PC-3 (cell line): ENCODE results near the gene CEACAM18. TPM values are rescaled to one million over a fixed set of nuclear protein-coding genes. Genes with fewer than 3 reads are reported as not detected.

ENCODE experiments used
- ATAC-seq: fragments of 200-7000 bp; cut with Tn5 transposase; 2 replicates; pipeline ENCODE4 v1.9.1; 2020; ENCODE audit warnings: mild to moderate bottlenecking, moderate library complexity
- BruUV-seq: library from RNA; stranded (reverse); fragments of 400-500 nt; replicated peaks from 2 replicates; lab custom pipeline; 2021; lab: Mats Ljungman, UMichigan
- CTCF ChIA-PET: fragments of 300-600 bp; sonication (Branson Sonifier 250); formaldehyde crosslinking; loops from one replicate; lab custom pipeline; 2022; ENCODE audit warnings: antibody characterized with exemption; lab: Charles Lee
- POLR2A ChIA-PET: fragments of 300-600 bp; sonication (Branson Sonifier 250); formaldehyde crosslinking; loops from one replicate; lab custom pipeline; 2022; ENCODE audit warnings: antibody characterized with exemption; ENCODE audit not compliant: unreplicated experiment; lab: Charles Lee
- DNase-seq: peaks from one replicate; pipeline ENCODE4 v3.0.0-alpha.2; 2015
- H2AFZ ChIP-seq: fragments of 300-600 bp; sonication (generic); 2 replicates; pipeline ENCODE4 v1.6.0; 2016; ENCODE audit warnings: antibody characterized with exemption, low read length
- H3F3A ChIP-seq: fragments of 300-600 bp; sonication (generic); one replicate; pipeline ENCODE4 v1.6.0; 2017; ENCODE audit warnings: antibody characterized with exemption, low read length, control low read depth, mild to moderate bottlenecking; ENCODE audit not compliant: unreplicated experiment
- H3K27ac ChIP-seq: fragments of 300-600 bp; sonication (generic); 2 replicates; pipeline ENCODE4 v1.5.1; 2016; ENCODE audit warnings: mild to moderate bottlenecking, low read length
- H3K27me3 ChIP-seq: fragments of 300-600 bp; sonication (generic); 2 replicates; pipeline ENCODE4 v1.6.1; 2016; ENCODE audit warnings: low read length, mixed read lengths
- H3K36me3 ChIP-seq: fragments of 300-600 bp; sonication (generic); 2 replicates; pipeline ENCODE4 v1.6.1; 2016; ENCODE audit warnings: low read depth, mixed run types, low read length, mixed read lengths
- H3K4me1 ChIP-seq: fragments of 300-600 bp; sonication (generic); 2 replicates; pipeline ENCODE4 v1.5.1; 2016; ENCODE audit warnings: low read length; ENCODE audit not compliant: insufficient read depth
- H3K4me2 ChIP-seq: fragments of 300-600 bp; sonication (generic); 2 replicates; pipeline ENCODE4 v1.6.0; 2016; ENCODE audit warnings: low read length
- H3K4me3 ChIP-seq: fragments of 300-600 bp; sonication (generic); 2 replicates; pipeline ENCODE4 v1.5.1; 2016; ENCODE audit warnings: mild to moderate bottlenecking, low read length, mixed read lengths
- H3K79me2 ChIP-seq: fragments of 300-600 bp; sonication (generic); 2 replicates; pipeline ENCODE4 v1.6.1; 2017; ENCODE audit warnings: low read length, mixed read lengths
- H3K9ac ChIP-seq: fragments of 300-600 bp; sonication (generic); 2 replicates; pipeline ENCODE4 v1.6.0; 2016; ENCODE audit warnings: mild to moderate bottlenecking, low read length
- H3K9me2 ChIP-seq: fragments of 300-600 bp; sonication (generic); replicated peaks from 2 replicates; pipeline ENCODE4 v1.6.1; 2016; ENCODE audit warnings: mixed run types, low read length, mixed read lengths
- H3K9me3 ChIP-seq: fragments of 300-600 bp; sonication (generic); 2 replicates; pipeline ENCODE4 v1.6.1; 2016; ENCODE audit warnings: low read length, mixed read lengths
- H4K20me1 ChIP-seq: fragments of 300-600 bp; sonication (generic); 2 replicates; pipeline ENCODE4 v1.6.1; 2016; ENCODE audit warnings: low read length, mixed read lengths
- EZH2 ChIP-seq: fragments of 300-600 bp; sonication (generic); IDR thresholded peaks from one replicate; pipeline ENCODE4 v1.6.1; 2017; ENCODE audit warnings: antibody characterized with exemption, mild to moderate bottlenecking, low read length; ENCODE audit not compliant: unreplicated experiment
- EZH2phosphoT487 ChIP-seq: fragments of 300-600 bp; sonication (generic); IDR thresholded peaks from 2 replicates; pipeline ENCODE4 v1.6.1; 2018; ENCODE audit warnings: mild to moderate bottlenecking, antibody characterized with exemption, low read length, borderline replicate concordance
- intact Hi-C: fragments of 100-400 bp; cut with micrococcal nuclease; formaldehyde crosslinking; loops from 2 replicates; pipeline ENCODE4 v1.9.0; 2023
- total RNA-seq: library from RNA; depleted of rRNA; stranded (reverse); fragments of >200 nt; gene quantifications from 2 replicates; pipeline ENCODE4 v1.2.3, GENCODE V29; 2014
- TF ChIP-seq, protein P1 (sequence below): fragments of 300-600 bp; sonication (generic); conservative IDR thresholded peaks from 2 replicates; pipeline ENCODE4 v1.5.1; 2017; ENCODE audit warnings: antibody characterized with exemption, low read depth, mild to moderate bottlenecking, low read length

CEACAM18 gene
- total RNA-seq, 1 experiment from 2014 or later: not detected

DNA sequence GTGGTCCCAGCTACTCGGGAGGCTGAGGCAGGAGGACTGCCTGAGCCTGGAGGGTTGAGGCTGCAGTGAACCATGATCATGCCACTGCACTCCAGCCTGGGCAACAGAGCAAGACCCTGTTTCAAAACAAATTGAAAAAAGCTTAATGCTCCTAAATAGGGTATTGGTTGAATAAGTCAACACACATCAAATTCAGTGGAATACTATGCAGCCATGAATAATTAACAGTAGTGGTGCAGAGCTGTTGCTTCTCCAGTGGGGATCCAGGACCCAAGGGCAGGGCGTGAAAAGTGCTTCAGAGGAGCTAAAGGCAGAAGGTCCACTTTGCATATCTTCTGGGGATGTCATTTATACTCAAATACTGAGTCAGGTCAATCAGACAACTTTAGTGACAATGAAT, 38.3 kb upstream of the CEACAM18 start:
- peaks cover 66% of the 10 kb centered on the region for H3K27me3 ChIP-seq
- no peak for DNase-seq
- no peaks in the 10 kb centered on the region for H3K79me2 ChIP-seq
- H3K9me2 ChIP-seq: no peaks in the 10 kb centered on the region
- no peak overlapping the region for H3K4me3 ChIP-seq
- H3K4me1 ChIP-seq: peaks cover 17% of the 10 kb centered on the region
- TF ChIP-seq EZH2 (no peak), EZH2phosphoT487 (no peak)
- TF ChIP-seq, protein P1, sequence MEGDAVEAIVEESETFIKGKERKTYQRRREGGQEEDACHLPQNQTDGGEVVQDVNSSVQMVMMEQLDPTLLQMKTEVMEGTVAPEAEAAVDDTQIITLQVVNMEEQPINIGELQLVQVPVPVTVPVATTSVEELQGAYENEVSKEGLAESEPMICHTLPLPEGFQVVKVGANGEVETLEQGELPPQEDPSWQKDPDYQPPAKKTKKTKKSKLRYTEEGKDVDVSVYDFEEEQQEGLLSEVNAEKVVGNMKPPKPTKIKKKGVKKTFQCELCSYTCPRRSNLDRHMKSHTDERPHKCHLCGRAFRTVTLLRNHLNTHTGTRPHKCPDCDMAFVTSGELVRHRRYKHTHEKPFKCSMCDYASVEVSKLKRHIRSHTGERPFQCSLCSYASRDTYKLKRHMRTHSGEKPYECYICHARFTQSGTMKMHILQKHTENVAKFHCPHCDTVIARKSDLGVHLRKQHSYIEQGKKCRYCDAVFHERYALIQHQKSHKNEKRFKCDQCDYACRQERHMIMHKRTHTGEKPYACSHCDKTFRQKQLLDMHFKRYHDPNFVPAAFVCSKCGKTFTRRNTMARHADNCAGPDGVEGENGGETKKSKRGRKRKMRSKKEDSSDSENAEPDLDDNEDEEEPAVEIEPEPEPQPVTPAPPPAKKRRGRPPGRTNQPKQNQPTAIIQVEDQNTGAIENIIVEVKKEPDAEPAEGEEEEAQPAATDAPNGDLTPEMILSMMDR: no peak
- no peak overlapping the region for H2AFZ ChIP-seq
- intact Hi-C loops: no loop called here
- H3K27ac ChIP-seq: no peak overlapping the region
- BruUV-seq: no TSS peak
- H4K20me1 ChIP-seq: no peaks in the 10 kb centered on the region
- no peaks in the 10 kb centered on the region for H3K36me3 ChIP-seq
- ChIA-PET POLR2A (no interaction called here), CTCF (interaction anchor here (0.5 to 0.7 kb wide), 3 partner anchors 46 to 217 kb away, joined by 3 to 6 read pairs (median 4); no protein-coding TSS in a partner anchor)
- no peak for ATAC-seq
- H3K4me2 ChIP-seq: no peak overlapping the region
- no peaks in the 10 kb centered on the region for H3K9me3 ChIP-seq
- no peak overlapping the region for H3K9ac ChIP-seq
- no peaks in the 10 kb centered on the region for H3F3A ChIP-seq

DNA sequence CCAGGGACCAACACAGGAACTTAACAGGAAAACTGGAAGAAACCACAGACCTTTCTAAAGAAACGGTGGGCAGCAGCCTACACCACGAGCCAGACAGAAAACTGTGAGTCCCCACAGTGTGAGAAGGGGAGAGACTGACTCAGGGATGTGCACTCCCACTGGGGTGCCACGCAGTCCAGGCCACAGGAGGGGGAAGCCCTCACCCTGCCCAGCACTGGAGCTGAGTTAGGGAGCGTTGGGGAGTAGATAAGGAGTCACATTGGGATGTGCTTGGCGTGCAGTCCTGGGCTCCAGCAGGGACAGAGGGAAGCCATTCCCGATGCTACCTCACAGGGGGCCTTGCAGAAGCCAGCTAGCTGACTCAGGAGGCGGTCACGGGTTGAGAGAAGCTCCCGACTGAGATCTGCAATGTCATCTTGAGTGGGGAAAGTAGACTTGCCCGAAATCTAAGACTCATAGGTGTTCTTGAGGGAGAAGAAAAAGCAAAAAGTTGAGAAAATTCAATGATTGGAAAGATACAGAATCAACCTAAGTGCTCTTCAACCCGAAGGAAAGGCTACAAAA, 37.4 kb upstream of the CEACAM18 start:
- intact Hi-C loops: no loop called here
- ChIA-PET CTCF (no interaction called here), POLR2A (no interaction called here)
- H4K20me1 ChIP-seq: no peaks in the 10 kb centered on the region
- no TSS peak for BruUV-seq
- H3K4me2 ChIP-seq: peak overlapping the region; percentile 85
- H3K4me3 ChIP-seq: peak overlapping the region; percentile 63
- 0 out of 2 replicates have a peak overlapping the region, but pooled peaks have one; percentile 2 for H3K9ac ChIP-seq
- no peak overlapping the region; the same call in 1 of the 2 replicates for H3K27ac ChIP-seq
- ATAC-seq: peak; percentile 42
- no peaks in the 10 kb centered on the region for H3F3A ChIP-seq
- no peak for TF ChIP-seq EZH2
- TF ChIP-seq, protein P1: no peak
- no peak for TF ChIP-seq EZH2phosphoT487
- H3K9me2 ChIP-seq: no peaks in the 10 kb centered on the region
- H3K79me2 ChIP-seq: no peaks in the 10 kb centered on the region
- peak overlapping the region; percentile 72 for H2AFZ ChIP-seq
- H3K36me3 ChIP-seq: no peaks in the 10 kb centered on the region
- H3K9me3 ChIP-seq: no peaks in the 10 kb centered on the region
- peak; percentile 48 for DNase-seq
- H3K27me3 ChIP-seq: peaks cover 61% of the 10 kb centered on the region
- H3K4me1 ChIP-seq: peaks cover 17% of the 10 kb centered on the region
